CD4-positive, alpha-beta T cell (primary cell): Measurements from ENCODE around the gene TRAF6. TPM values are rescaled to one million over a fixed set of nuclear protein-coding genes. Genes with fewer than 3 reads are reported as not detected.

Source experiments
- ATAC-seq: fragments of 200-7000 bp; cut with Tn5 transposase; one replicate; pipeline ENCODE4 v1.10.0; 2022; ENCODE audit warnings: mild to moderate bottlenecking; ENCODE audit not compliant: poor library complexity
- CTCF ChIA-PET: fragments of 350-600 bp; sonication (Branson Sonifier 250); formaldehyde crosslinking; loops from one replicate; lab custom pipeline; 2021; ENCODE audit warnings: antibody characterized with exemption, inconsistent platforms; lab: Charles Lee
- POLR2A ChIA-PET: fragments of 350-600 bp; sonication (Branson Sonifier 250); formaldehyde crosslinking; loops from one replicate; lab custom pipeline; 2021; ENCODE audit warnings: antibody characterized with exemption, inconsistent platforms; lab: Charles Lee
- DNase-seq, 14 experiments: peaks; one replicate each; pipeline ENCODE4 v3.0.0-alpha.2; 2013 to 2020; ENCODE audit warnings: mixed read lengths in 2 of 14
- H3K27ac ChIP-seq, 2 donors: one replicate each; pipeline versions ENCODE4 v1.5.1 to v1.7.0; 2013; ENCODE audit warnings: low read length in 2 of 2, low read depth in 1 of 2, mild to moderate bottlenecking in 1 of 2
- H3K27me3 ChIP-seq, 2 experiments: 1 replicate in 1 of 2; 2 replicates in 1 of 2; pipeline versions ENCODE4 v1.6.1 to v1.7.0; 2013; ENCODE audit warnings: low read length in 2 of 2, control low read depth in 1 of 2, mild to moderate bottlenecking in 1 of 2, moderate library complexity in 1 of 2; ENCODE audit not compliant: insufficient read depth in 2 of 2, control insufficient read depth in 1 of 2
- H3K36me3 ChIP-seq: one replicate; pipeline ENCODE4 v1.6.1; 2013; ENCODE audit warnings: low read length, control low read depth; ENCODE audit not compliant: insufficient read depth
- H3K4me1 ChIP-seq: one replicate; pipeline ENCODE4 v1.6.1; 2013; ENCODE audit warnings: low read length, control low read depth; ENCODE audit not compliant: insufficient read depth
- H3K4me3 ChIP-seq: one replicate; pipeline ENCODE4 v1.5.1; 2013; ENCODE audit warnings: mild to moderate bottlenecking, low read length, moderate library complexity
- H3K9me3 ChIP-seq, 2 experiments: 1 replicate in 1 of 2; 2 replicates in 1 of 2; pipeline versions ENCODE4 v1.6.1 to v1.7.0; 2013; ENCODE audit warnings: low read length in 2 of 2, mild to moderate bottlenecking in 2 of 2, control low read depth in 1 of 2, moderate library complexity in 1 of 2; ENCODE audit not compliant: control insufficient read depth in 1 of 2, insufficient read depth in 1 of 2
- H3K27ac Mint-ChIP-seq: one replicate; pipeline ENCODE4 v1.8.0; 2020; ENCODE audit warnings: mixed read lengths
- H3K27me3 Mint-ChIP-seq: one replicate; pipeline ENCODE4 v1.8.0; 2021; ENCODE audit warnings: mixed read lengths
- H3K36me3 Mint-ChIP-seq: one replicate; pipeline ENCODE4 v1.8.0; 2021; ENCODE audit warnings: low read depth, mixed read lengths
- H3K4me1 Mint-ChIP-seq: one replicate; pipeline ENCODE4 v1.8.0; 2021; ENCODE audit warnings: low read depth, mixed read lengths
- H3K4me3 Mint-ChIP-seq: one replicate; pipeline ENCODE4 v1.8.0; 2020; ENCODE audit warnings: mild to moderate bottlenecking, mixed read lengths
- H3K9me3 Mint-ChIP-seq: one replicate; pipeline ENCODE4 v1.8.0; 2020; ENCODE audit warnings: mixed read lengths
- CTCF ChIP-seq: fragments of 200-600 bp; IDR thresholded peaks from one replicate; pipeline ENCODE4 v1.8.0; 2022; ENCODE audit warnings: antibody characterized with exemption, mild to moderate bottlenecking
- intact Hi-C, 2 experiments: fragments of 100-400 bp; cut with DNase I in 1 of 2; cut with micrococcal nuclease in 1 of 2; formaldehyde crosslinking; loops; one replicate each; pipeline versions ENCODE4 v1.15.1 to v1.9.0; 2023 to 2025; cut with DNase I, micrococcal nuclease
- total RNA-seq, 174 experiments: library from RNA in 2 of 174; stranded (reverse) in 2 of 174; gene quantifications; one replicate each; pipeline ENCODE4 v1.2.3 and lab custom pipeline; 2021 to 2026

TRAF6 gene
- total RNA-seq, 2 experiments from 2014 or later: 27.9 to 29.0 TPM

- ChIA-PET CTCF (interaction anchor here (0.6 to 3.1 kb wide), 18 partner anchors 9 to 206 kb away, joined by 3 to 29 read pairs (median 4); partner anchors contain the start of genes COMMD9 and TRAF6), POLR2A (interaction anchor here (0.6 to 2.0 kb wide), 6 partner anchors 10 to 234 kb away, joined by 3 to 12 read pairs (median 4); partner anchors contain the start of gene TRAF6)
- Mint-ChIP-seq H3K4me1 (peaks cover 33% of the 10 kb centered on the region), H3K27me3 (no peaks in the 10 kb centered on the region), H3K27ac (peak overlapping the region; percentile 18), H3K36me3 (peaks cover 82% of the 10 kb centered on the region), H3K9me3 (no peaks in the 10 kb centered on the region), H3K4me3 (no peak overlapping the region)
- no peaks in the 10 kb centered on the region for H3K27me3 ChIP-seq
- intact Hi-C loops: loop anchor here (1.0 to 5.0 kb wide), 5 partner anchors 140 to 878 kb away; no protein-coding TSS in a partner anchor
- H3K36me3 ChIP-seq: peaks cover 69% of the 10 kb centered on the region
- ATAC-seq (peak; percentile 67), DNase-seq (peak in 6 of 14 experiments; percentile 11 to 77 (median 52))
- no peak overlapping the region for H3K27ac ChIP-seq
- H3K4me3 ChIP-seq: no peak overlapping the region
- no peaks in the 10 kb centered on the region for H3K9me3 ChIP-seq
- peak; percentile 89 for TF ChIP-seq CTCF
- H3K4me1 ChIP-seq: peaks cover 2% of the 10 kb centered on the region
These were observed 17.3 kb downstream of the TRAF6 start for GRCh38 chr11:36492724-36493304.

- Histone ChIP-seq H3K36me3 (peaks cover 68% of the 10 kb centered on the region), H3K4me3 (no peak overlapping the region), H3K4me1 (peaks cover 2% of the 10 kb centered on the region), H3K27me3 (no peaks in the 10 kb centered on the region), H3K9me3 (no peaks in the 10 kb centered on the region), H3K27ac (no peak overlapping the region)
- ChIA-PET CTCF (no interaction called here), POLR2A (no interaction called here)
- no peak overlapping the region for H3K27ac Mint-ChIP-seq
- DNase-seq: no peak
- no peak overlapping the region for H3K4me3 Mint-ChIP-seq
- ATAC-seq: no peak
- H3K4me1 Mint-ChIP-seq: peaks cover 42% of the 10 kb centered on the region
- H3K27me3 Mint-ChIP-seq: no peaks in the 10 kb centered on the region
- intact Hi-C loops: loop anchor here (5.0 kb wide), 2 partner anchors 183 to 198 kb away; no protein-coding TSS in a partner anchor
- H3K36me3 Mint-ChIP-seq: peaks cover 91% of the 10 kb centered on the region
- H3K9me3 Mint-ChIP-seq: no peaks in the 10 kb centered on the region
- no peak for TF ChIP-seq CTCF
These were observed 19.9 kb downstream of the TRAF6 start for GRCh38 chr11:36490026-36490806.

- Mint-ChIP-seq H3K27me3 (no peaks in the 10 kb centered on the region), H3K27ac (peak overlapping the region; percentile 11), H3K9me3 (no peaks in the 10 kb centered on the region), H3K36me3 (peaks cover 92% of the 10 kb centered on the region), H3K4me3 (no peak overlapping the region), H3K4me1 (peaks cover 48% of the 10 kb centered on the region)
- Histone ChIP-seq H3K27me3 (no peaks in the 10 kb centered on the region), H3K9me3 (peaks cover 0 to 4% of the 10 kb centered on the region in 2 experiments), H3K4me1 (peaks cover 5% of the 10 kb centered on the region), H3K27ac (no peak overlapping the region), H3K4me3 (no peak overlapping the region), H3K36me3 (peaks cover 51% of the 10 kb centered on the region)
- intact Hi-C loops: no loop called here
- CTCF ChIA-PET: interaction anchor here (1.3 kb wide), 1 partner anchor 13 kb away, joined by 4 read pairs; no protein-coding TSS in a partner anchor
- DNase-seq: peak in 2 of 14 experiments; percentile 8 to 27
- no peak for TF ChIP-seq CTCF
- POLR2A ChIA-PET: interaction anchor here (1.5 kb wide), 1 partner anchor 10 kb away, joined by 7 read pairs; no protein-coding TSS in a partner anchor
- no peak for ATAC-seq
These were observed 22.0 kb downstream of the TRAF6 start for GRCh38 chr11:36488096-36488495.
